Hepatocyte (in vitro differentiated cells): ENCODE data around the gene AKT1.

ENCODE experiments used
- EZH2 ChIP-seq: fragments of 200-600 bp; sonication (generic); IDR thresholded peaks from 2 replicates; pipeline ENCODE4 v1.6.1; 2016; ENCODE audit warnings: antibody characterized with exemption, mild to moderate bottlenecking, borderline replicate concordance
- EZH2phosphoT487 ChIP-seq: fragments of 200-600 bp; sonication (generic); IDR thresholded peaks from one replicate; pipeline ENCODE4 v1.6.1; 2018; ENCODE audit warnings: antibody characterized with exemption, mild to moderate bottlenecking, low read depth, moderate library complexity; ENCODE audit not compliant: unreplicated experiment, severe bottlenecking
- TF ChIP-seq, protein P1 (sequence below): fragments of 200-600 bp; sonication (generic); IDR thresholded peaks from 2 replicates; pipeline ENCODE4 v1.5.1; 2016; ENCODE audit warnings: antibody characterized with exemption, mild to moderate bottlenecking; ENCODE audit not compliant: poor library complexity

DNA sequence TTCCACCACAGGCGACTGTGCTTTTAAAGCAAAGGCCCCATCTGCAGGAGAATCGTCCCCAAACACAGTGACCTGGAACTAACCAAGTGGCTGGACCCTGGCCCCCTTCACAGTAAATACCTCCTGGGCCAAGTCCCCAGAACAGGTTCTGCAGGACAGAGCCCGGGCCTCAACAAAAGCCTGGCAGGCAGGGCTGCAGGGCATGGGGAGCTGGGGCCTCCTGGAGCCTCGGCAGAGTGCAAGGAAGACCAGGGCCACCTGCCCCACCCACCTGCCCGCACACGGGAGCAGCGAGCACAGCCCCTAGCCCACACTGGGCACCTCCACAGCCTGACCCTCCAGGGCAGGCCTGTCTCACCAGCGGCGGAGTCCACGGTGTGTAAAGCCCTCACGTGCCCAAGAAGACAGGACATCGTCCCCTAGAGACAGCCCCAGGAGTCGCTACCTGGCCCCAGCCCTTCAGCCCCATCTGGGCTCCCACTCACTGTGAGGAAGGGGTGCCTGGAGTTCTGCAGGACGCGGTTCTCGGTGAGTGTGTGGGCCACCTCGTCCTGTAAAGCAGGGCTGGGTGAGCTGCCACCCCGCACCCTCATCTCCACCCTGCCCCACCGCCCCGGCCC lies 21.0 kb downstream of the AKT1 start:
- TF ChIP-seq, protein P1, sequence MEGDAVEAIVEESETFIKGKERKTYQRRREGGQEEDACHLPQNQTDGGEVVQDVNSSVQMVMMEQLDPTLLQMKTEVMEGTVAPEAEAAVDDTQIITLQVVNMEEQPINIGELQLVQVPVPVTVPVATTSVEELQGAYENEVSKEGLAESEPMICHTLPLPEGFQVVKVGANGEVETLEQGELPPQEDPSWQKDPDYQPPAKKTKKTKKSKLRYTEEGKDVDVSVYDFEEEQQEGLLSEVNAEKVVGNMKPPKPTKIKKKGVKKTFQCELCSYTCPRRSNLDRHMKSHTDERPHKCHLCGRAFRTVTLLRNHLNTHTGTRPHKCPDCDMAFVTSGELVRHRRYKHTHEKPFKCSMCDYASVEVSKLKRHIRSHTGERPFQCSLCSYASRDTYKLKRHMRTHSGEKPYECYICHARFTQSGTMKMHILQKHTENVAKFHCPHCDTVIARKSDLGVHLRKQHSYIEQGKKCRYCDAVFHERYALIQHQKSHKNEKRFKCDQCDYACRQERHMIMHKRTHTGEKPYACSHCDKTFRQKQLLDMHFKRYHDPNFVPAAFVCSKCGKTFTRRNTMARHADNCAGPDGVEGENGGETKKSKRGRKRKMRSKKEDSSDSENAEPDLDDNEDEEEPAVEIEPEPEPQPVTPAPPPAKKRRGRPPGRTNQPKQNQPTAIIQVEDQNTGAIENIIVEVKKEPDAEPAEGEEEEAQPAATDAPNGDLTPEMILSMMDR, result no peak
- no peak for TF ChIP-seq EZH2
- no peak for TF ChIP-seq EZH2phosphoT487
